AG09309 (cell line): ENCODE data around the gene MALRD1.

Experiments used
- DNase-seq: peaks from one replicate; pipeline ENCODE4 v3.0.0-alpha.2; 2010; ENCODE audit warnings: low read depth
- H3K4me3 ChIP-seq: 2 replicates; pipeline ENCODE4 v1.5.1; 2011; ENCODE audit warnings: mild to moderate bottlenecking, low read depth, low read length, moderate library complexity; ENCODE audit not compliant: control insufficient read depth
- TF ChIP-seq, protein P1 (sequence below): IDR thresholded peaks from 2 replicates; pipeline ENCODE4 v1.5.1; 2011; ENCODE audit warnings: mild to moderate bottlenecking, low read depth, low read length, inconsistent platforms; ENCODE audit not compliant: insufficient read depth, control insufficient read depth; ENCODE audit errors: missing control alignments

MALRD1 gene

GRCh38 chr10:19385846-19386450 is 337.3 kb downstream of the MALRD1 start:
- DNase-seq: no peak
- TF ChIP-seq, protein P1, sequence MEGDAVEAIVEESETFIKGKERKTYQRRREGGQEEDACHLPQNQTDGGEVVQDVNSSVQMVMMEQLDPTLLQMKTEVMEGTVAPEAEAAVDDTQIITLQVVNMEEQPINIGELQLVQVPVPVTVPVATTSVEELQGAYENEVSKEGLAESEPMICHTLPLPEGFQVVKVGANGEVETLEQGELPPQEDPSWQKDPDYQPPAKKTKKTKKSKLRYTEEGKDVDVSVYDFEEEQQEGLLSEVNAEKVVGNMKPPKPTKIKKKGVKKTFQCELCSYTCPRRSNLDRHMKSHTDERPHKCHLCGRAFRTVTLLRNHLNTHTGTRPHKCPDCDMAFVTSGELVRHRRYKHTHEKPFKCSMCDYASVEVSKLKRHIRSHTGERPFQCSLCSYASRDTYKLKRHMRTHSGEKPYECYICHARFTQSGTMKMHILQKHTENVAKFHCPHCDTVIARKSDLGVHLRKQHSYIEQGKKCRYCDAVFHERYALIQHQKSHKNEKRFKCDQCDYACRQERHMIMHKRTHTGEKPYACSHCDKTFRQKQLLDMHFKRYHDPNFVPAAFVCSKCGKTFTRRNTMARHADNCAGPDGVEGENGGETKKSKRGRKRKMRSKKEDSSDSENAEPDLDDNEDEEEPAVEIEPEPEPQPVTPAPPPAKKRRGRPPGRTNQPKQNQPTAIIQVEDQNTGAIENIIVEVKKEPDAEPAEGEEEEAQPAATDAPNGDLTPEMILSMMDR: no peak
- no peak overlapping the region for H3K4me3 ChIP-seq

- no peak for DNase-seq
- TF ChIP-seq, protein P1: no peak
- H3K4me3 ChIP-seq: no peak overlapping the region
These were observed 360.3 kb downstream of the MALRD1 start for GRCh38 chr10:19408924-19409323.

GRCh38 chr10:19411119-19411518 is 362.5 kb downstream of the MALRD1 start:
- H3K4me3 ChIP-seq: no peak overlapping the region
- TF ChIP-seq, protein P1: no peak
- DNase-seq: no peak

DNA sequence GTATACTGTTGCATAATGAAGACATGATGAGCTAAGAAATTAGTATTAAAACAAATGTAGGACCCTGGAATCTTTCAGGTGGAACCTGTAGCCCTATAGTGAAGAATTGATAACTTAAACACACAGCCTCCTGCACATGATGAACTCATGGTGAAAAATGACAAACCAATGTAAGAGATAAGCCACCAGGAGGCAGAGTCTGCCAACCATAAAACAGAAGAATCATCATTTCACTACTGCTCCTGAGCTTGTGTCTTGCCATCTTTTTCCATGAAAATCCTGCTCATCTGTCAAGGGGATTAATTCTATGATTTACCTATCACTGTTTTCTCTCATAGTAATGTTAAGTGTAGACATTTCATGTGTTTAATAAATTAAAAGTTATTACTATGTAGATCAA is 363.9 kb downstream of the MALRD1 start:
- DNase-seq: no peak
- TF ChIP-seq, protein P1: peak; percentile 18
- no peak overlapping the region for H3K4me3 ChIP-seq

DNA sequence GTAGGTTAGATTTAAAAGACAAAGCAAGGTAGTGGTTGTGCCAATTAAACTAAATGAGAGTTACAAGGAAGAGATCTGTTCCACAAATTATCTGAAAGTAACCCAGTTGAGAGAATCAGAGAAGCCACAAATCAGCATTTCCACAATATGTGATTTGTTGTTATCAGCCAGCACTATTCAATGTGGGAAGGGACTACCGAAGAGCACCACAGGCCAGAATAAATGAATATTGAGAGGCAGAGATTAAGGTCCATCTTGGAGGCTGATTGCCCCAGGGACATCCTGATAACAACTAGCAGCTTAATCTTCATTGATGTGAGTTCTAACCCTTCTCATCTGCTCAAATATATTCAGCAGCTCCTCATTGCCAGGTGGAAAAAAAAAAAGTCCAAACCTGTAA is 367.6 kb downstream of the MALRD1 start:
- DNase-seq: no peak
- TF ChIP-seq, protein P1: no peak
- H3K4me3 ChIP-seq: no peak overlapping the region

DNA sequence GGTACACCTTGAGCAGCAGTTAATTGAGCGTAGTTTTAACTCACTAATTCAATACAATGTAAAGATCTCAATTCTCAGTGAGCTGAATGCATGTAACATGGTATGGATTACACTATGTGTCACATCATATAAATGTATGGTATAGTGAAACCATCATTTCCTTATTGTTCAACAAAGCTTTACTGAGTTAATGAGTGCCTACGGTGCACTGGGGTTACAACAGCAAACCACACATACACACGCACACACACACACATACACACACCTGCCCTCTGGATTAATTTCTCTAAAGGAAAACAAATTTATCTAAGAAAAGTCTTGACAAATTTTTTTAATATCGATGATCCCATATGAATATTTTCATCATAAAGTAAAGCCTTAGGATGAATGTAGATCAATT is 369.1 kb downstream of the MALRD1 start:
- no peak overlapping the region for H3K4me3 ChIP-seq
- no peak for DNase-seq
- TF ChIP-seq, protein P1: no peak

DNA sequence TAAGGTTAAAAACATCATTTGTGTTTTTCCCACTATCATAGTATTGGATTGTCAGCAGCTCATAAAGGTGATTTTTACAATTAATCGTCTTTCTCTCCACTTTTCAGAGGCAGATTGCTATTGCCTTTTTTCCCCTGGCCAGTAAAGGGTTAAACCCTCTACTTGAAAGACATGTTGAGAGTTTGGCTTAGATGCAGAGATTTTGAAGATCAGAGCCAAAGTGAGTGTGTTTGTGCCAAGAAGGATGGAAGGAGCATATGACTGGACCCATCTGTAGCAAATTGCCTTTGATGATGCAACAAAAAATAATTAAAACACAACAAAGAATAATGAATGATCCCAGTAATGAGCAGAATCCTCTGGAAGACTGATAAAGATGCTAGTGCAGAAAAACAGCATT is 373.1 kb downstream of the MALRD1 start:
- no peak for DNase-seq
- no peak overlapping the region for H3K4me3 ChIP-seq
- TF ChIP-seq, protein P1: no peak
